Activated CD8-positive, alpha-beta memory T cell treated with anti-CD3 and anti-CD28 coated beads for 4 hours (primary cell): Measurements from ENCODE around the gene CTTNBP2NL.
A peak's percentile ranks its signal among the peaks of the same experiment; 100 is the strongest.
"Not testable (repeated sequence)": the region's sequence is repeated elsewhere in the genome, so short reads cannot be mapped to it uniquely, and the experiment has no call there.

Experiments
- DNase-seq, 2 donors: peaks; one replicate each; pipeline ENCODE4 v3.0.0-alpha.2; 2020; ENCODE audit warnings: low read depth in 2 of 2

CTTNBP2NL gene

DNA sequence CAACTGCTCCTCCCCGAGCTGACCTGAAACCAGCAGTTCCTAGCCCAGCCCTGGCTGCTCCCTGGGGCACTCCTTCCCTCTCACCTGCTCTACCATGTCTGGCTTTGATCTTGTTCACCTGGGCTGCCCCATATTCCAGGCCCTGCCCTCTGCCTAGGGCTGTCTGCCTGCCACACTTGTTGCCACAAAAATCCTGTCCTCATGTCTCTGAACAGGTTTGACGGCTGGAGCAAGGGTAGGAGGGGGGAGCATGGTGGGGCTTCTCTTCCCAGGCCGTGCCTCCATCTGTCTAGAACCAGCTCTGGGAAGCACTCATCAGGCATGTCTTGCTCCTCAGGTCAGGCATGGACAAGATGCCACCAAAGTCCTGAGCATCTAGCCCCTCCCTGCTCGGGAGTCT lies 68.5 kb downstream of the CTTNBP2NL start:
- DNase-seq, result no peak

DNA sequence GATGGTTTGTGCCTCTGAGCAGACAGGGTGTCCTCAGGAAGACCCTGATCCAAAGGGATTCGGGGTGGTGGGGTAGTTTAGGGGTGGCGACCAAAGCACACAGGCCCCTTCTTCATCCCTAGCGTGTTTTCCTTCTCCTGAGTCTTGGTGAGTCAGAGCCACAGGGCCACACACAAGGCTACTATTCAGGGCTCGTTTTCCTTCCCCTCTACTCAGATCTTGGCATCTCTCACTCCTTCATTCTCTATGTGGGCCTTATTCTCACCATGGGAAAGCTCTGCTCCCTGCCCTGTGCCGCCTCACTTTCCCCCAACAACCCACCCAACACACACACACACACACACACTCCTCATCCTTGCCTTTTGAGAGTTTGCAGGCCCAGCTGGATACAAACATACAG lies 69.1 kb downstream of the CTTNBP2NL start:
- DNase-seq, result no peak

DNA sequence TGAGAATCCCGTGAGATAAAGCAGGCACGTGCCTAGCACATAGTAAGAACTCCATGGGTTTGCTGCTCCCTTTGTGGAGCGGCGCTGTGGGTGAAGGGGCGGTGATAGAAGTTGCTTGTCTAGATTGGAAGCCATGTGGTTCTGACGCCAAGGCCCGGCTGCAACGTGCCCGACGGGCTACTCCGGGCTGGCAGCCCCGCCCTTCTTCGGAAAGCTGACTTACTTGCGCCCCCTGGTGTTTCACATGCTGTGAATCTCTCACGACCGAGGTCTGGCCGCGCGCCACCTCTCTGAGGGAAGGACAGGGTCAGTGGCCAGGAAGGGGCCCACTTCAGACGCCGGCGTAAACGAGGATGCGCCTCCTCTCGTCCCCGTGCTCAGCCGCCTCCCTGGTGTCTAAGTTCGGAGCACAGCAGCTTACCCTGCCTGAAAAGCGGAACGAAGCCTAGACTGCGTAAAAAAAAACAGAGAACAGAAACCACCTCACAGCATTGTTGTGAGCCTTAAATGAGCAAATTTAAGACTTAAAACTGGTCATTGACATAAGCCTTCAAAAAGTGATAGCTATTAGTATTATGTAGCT lies 70.2 kb downstream of the CTTNBP2NL start:
- peak; percentile 68 to 74 for DNase-seq

DNA sequence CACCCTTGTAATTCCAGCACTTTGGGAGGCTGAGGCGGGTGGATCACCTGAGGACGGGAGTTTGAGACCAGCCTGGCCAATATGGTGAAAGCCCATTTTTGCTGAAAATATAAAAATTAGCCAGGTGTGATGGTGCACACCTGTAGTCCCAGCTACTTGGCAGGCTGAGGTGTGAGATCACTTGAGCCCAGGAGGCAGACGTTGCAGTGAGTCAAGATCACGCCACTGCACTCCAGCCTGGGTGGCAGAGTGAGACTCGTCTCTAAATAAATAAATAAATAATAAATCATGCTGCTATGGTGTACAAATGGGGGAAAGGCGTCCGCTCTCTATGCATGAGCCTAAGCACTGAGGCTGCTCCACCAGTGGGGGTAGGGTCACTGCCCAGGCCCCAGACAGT lies 74.3 kb downstream of the CTTNBP2NL start:
- not testable (repeated sequence) for DNase-seq

DNA sequence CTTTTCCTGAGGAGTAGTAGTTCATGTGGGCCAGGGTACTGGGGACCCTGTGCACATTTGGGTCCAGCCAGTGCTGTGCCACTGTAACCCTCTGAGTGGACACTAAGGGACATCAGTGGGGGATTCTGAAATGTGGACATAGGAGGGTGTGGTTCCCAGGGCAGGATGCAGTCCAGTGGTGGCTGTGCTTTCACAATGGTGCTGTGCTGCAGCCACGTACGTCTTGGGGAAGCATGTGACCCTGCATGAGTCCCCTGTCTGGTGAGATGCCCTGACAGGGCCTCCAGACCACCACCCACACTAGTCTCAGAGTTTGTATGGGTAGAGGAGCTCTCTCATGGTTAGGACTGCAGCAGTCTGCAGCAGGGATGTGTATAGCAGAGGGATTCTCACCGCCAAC lies 75.0 kb downstream of the CTTNBP2NL start:
- DNase-seq, result no peak

DNA sequence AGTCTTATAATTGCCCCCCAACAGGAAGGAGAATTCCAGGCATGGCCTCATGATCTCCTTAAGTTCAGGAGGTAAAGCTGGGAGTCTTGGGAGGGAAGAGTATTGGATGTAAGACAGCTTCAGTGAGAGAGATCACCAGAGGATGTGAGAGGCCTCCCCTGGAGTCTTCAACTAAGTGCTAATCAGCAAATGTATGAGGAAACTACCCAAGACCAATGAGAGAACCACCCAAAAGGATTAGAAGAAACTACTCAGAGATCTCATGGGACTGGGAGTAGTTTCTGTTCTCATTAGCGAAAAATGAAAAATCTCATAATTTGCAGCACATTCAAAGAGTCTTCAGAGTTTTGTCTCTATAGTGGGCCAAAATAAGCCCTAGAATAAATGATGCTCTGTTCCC lies 76.1 kb downstream of the CTTNBP2NL start:
- DNase-seq, result no peak

DNA sequence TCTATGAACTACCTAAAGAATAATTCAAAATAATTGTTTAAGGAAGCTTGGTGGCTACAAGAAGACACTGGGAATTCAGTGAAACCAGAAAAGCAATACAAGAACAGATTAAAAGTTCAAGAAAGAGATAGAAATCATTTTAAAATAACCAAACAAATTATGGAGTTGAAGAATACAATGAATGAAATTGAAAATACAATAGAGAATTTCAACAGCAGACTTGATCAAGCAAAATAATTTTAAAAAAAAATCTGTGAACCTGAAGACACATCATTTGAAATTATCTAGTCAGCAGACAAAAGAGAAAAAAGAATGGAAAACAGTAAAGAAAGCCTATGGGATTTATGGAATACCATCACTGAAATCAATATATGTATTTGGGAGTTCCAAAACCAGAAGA lies 81.5 kb downstream of the CTTNBP2NL start:
- no peak for DNase-seq

DNA sequence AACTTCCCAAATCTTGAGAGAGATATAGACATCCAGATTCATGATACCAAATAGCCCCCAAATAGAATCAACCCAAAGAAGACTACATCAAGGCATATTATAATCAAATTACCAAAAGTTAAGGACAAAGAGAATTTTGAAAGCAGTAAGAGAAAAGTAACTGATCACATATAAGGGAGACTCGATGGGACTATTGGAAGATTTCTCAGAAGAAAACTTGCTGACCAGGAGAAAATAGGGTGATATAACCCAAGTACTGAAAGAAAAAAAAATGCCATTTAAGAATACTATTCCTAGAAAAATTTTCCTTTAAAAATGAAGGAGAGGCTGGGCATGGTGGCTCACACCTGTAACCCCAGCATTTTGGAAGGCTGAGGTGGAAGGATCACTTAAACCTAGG lies 82.3 kb downstream of the CTTNBP2NL start:
- DNase-seq, result no peak

DNA sequence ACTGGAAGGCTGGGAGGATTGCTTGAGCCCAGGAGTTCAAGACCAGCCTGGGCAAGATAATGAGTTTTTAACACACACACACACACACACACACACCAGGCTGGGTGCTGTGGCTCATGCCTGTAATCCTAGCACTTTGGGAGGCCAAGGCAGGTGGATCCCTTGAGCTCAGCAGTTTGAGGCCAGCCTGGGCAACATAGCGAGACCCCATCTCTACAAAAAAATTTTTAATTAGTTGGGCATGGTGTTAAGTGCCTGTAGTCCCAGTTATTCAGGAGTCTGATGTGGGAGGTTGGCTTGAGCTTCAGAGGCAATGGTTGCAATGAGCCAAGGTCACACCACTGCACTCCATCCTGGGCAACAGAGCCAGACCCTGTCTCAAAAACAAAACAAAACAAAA lies 90.0 kb downstream of the CTTNBP2NL start:
- not testable (repeated sequence) for DNase-seq

DNA sequence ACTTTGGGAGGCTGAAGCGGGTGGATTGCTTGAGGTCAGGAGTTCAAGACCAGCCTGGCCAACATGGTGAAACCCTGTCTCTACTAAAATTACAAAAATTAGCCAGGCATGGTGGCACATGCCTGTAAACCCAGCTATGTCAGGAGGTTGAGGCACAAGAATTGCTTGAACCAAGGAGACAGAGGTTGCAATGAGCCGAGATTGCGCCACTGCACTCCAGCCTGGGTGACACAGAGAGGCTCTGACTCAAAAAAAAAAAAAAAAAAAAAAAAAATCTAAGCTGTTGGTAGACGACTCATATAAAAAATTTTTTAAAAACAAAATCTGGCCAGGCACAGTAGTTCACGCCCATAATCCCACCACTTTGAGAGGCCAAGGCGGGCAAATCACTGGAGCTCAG lies 91.7 kb downstream of the CTTNBP2NL start:
- not testable (repeated sequence) for DNase-seq

DNA sequence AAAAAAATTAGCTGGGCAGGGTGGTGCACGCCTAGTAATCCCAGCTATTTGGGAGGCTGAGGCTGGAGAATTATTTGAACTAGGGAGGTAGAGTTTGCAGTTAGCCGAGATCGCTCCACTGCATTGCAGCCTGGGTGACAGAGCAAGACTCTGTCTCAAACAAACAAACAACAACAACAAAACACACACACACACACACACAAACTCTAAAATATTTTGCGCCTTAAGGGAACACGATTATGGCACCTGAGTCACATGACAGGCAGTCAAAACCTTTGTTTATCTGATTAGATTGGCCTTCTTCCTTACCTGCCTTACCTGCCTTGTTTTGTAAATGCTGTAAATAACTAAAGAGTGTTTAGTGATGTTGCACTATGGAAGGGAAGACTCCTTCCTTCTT lies 92.1 kb downstream of the CTTNBP2NL start:
- no peak for DNase-seq

DNA sequence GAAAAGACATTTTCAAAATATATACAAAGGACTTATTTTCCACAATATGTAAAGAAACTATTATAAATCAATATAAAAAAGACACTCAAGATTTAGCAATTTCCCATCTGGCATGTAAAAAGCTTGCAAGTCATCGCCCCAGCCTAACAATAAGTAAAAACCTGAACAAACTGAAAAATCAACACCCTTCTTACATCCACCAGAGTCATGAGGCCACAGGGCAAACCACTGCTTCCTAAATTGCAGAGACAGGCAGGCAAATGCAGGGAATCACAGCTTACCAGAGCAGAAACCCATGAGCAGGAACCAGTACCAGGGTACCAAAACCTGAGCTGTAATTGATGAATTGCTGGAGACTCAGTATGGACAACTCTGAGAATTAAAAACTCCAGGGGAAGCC lies 96.1 kb downstream of the CTTNBP2NL start:
- no peak for DNase-seq

DNA sequence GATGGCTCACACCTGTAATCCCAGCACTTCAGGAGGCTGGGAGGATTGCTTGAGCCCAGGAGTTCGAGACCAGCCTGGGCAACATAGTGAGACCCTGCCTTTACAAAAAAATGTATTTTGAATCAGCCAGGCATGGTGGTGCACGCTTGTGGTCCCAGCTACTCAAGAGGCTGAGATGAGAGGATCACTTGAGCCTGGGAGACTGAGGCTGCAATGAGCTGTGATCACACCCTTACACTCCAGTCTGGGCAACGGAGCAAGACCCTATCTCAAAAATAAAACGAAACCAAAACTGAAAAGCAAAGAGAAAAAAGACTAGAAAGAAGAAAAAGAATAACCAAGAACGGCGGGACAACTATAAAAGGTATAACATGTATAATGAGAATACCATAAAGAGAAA lies 97.3 kb downstream of the CTTNBP2NL start:
- DNase-seq, result no peak

DNA sequence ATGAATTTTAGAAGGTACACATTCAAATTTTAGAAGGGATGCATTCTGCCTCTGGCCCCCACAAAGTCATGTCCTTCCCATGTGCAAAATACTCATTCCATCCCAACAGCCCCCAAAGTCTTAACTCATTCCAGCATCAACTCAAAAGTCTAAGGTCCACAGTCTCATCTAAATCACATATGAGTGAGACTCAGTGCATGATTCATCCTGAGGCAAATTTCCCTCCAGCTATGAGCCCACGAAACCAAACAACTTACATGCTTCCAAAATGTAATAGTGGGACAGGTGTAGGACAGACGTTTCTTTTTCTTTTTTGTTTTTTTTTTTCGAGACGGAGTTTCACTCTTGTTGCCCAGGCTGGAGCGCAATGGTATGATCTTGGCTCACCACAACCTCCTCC lies 100.3 kb downstream of the CTTNBP2NL start:
- DNase-seq, result no peak

DNA sequence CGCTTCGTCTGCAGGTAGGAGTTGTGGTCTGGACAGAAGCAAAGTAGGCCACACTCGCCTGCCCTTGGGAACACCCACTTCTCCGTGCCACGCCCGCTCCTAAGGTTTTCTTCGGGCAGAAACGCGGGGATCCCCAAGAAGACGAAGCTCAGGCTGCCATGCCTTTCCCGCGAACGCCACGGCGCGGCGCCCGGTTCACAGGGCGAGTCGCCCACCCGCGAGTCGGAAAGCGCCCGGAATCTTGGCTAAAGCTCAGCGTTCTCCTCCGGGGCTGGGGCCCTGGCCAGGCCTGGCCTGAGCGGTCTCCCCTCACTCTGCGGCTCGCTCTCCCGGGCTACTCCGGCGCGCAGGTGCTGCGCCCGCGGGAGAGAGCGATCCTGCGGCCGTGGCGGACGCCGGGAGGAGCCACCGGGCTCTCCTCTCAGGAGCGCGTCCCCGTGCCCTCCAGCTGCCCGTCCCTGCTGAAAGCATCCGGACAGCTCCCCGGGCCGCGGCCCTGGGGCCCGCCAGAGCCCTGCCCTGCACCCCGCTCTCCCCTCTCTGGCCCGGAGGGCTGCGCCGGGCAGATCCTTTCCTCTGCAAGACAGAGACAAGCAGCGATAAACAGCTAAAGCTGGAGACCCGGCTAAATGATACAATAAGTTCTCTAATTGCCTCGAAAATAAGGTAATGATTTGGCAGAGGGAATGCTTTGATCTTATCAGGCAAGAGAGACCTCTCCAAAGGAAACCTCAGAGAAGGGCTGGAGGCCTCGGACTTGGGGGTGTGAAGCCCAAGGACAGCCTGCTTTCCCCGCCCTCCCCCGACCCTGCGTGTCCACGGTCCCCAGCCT lies 106.0 kb downstream of the CTTNBP2NL start:
- DNase-seq, result peak in 1 of 2 donors; percentile 23

DNA sequence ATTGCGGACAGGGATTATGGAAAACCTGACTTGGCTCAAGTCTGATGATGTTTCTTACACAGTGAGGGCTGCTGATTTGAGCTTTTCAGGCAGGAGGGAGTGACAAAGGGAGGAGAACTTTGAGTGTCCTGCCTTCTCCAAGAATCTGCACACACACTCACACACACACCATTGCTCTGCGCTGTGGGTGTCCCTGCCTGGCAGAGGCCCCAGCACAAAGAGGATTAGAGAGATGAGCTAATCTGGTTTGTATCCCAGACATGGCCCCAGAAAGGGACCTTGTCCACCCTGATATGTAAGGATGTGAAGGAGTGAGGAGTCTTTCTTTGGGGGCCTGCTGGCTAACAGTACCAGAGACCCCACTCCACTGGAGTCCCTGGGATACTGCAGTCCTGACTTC lies 106.8 kb downstream of the CTTNBP2NL start:
- no peak for DNase-seq

DNA sequence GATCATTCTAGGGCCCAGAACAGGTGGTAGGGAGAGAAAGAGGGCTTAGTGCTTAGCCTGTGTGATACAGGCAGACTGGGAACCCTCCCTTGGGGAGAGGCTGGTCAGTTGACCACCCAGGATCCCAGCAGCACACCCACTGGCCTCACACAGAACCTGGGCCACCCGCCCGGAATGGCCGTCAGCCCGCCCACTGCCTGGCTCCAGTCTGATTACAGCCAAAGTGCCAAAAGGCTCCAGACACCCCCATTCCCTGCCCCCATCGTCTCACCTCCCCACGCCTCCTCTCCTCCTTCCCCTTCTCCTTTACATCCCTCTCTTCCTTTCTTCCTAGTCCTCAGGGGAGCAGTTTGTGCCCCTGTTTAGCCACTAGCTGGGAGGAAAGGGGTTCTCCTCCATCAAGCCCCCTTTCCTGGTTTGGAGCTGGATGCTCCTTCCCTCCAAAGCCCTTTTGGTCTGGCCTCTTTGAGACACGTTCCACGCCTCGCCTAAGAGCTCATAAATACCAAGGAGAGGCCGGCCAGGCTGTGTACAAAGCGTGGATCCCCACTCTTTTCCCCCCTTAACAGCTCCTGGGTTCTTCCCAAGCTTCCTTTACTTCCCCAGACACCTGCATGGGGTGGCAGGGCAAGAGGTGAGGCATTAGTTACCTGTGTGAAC lies 108.1 kb downstream of the CTTNBP2NL start:
- DNase-seq, result no peak

DNA sequence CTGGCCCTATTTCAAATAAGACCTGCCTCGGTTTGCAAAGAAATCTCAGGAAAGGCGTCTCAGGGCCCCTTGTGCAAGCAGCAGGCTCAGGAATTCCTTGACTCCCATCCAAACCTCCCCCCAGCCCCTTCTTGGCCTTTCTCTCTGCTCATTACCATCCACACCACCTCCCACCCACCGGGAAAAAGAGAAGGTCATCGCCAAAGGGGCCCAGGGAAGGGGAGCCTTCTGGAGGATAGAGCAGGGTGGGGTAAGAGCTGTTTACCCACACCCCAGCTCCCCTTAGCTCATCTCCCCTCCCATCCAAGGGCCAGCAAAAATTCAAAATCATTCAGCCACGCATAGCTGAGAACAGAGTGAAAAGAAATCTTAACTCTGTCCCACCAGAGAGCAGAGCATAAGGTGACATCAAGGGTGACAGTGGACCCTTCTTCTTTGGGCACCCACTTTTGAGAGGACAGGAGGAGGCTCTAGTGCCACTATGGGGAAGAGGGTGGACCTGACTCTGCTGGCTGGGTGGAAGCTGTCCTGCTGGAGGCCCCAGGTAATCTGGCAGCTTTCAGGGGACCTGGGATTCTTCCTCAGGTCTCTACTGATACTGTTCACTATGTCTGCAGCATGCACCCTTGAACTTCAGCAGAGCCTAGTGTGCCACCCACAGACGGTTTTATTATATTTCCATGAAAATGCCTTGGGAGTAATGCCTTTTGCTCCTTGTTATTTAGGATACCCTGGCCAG lies 108.8 kb downstream of the CTTNBP2NL start:
- no peak for DNase-seq

DNA sequence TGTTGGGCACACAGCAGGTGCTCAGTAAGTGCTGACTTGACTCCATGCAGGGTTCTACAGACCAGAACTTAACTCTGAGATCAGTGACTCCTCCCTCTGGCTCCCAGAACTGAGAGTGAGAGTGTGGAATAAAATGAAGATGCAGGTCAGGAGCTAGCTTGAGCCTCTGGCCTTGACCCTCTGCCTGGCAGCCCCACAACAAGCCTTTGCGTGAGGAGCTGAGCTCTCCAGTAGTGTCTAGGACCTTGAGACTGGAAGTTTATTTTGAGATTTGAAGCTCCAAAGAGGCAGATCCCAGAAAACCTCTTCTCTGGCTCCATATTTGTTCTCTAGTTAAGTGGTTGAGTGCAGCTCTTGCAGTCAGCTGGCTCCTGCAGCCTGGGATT lies 109.4 kb downstream of the CTTNBP2NL start:
- DNase-seq, result no peak

DNA sequence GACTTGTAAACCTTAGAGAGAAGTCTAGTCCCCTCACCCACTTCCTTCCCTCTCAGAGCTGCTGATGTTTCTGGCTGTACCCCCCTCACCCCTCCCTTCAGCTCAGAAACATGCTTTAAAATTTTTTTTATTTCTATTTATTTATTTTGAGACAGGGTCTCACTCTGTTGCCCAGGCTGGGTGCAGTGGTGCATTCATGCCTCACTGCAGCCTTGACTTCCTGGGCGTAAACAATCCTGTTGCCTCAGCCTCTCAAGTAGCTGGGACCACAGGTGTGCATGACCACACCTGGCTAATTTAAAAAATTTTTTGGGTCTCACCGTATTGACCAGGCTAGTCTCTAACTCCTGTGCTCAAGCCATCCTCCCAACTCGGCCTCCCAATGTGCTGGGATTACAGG lies 109.9 kb downstream of the CTTNBP2NL start:
- DNase-seq, result no peak

DNA sequence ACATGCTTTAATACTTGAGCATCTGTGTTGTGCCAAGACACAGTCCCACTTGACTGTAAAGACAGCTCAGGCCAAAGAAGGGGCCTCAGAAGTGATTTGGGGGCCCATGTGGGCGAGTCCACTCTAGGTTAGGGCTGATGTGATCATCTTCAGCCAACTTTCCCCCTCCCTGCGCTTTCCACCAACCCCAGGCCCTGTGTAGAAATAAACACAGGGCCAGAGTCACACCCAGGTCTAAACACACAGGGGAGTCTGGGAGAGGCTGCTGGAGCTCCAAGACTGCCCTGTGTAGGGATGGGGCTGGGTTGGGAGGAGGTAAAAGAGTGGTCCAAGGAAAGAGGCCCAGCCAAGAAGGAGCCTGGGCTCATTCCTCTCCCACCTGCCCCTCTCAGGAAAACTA lies 110.3 kb downstream of the CTTNBP2NL start:
- DNase-seq, result no peak

DNA sequence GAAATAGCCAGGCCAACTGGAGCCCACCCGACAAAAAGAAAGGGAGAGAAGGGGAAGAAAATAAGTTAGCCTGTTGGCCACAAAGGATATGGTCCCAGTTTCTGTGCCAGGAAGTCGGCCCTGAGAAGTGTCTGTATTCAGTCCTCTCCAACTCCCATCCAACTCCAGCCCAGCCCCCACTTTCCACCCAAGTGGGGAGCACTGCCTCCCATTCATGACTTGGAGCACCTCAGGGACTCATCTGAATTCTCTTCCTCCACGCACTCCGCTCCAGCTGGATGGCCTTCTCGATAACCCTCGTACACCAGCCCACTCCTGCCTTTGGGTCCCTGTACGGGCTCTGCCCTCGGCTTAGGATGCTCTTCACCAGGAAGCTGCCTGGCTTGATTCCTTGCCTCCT lies 110.7 kb downstream of the CTTNBP2NL start:
- no peak for DNase-seq
